GM12878 (cell line): ENCODE measurements around the gene LRRK1. TPM values are rescaled to one million over a fixed set of nuclear protein-coding genes. Genes with fewer than 3 reads are reported as not detected.
"Not testable (repeated sequence)": the region's sequence is repeated elsewhere in the genome, so short reads cannot be mapped to it uniquely, and the experiment has no call there.

Experiments
- ATAC-seq: fragments of 200-7000 bp; cut with Tn5 transposase; 3 replicates; pipeline ENCODE4 v1.9.1; 2020; ENCODE audit warnings: mild to moderate bottlenecking, moderate library complexity
- BruUV-seq: library from RNA; stranded (reverse); fragments of 400-500 nt; replicated peaks from 2 replicates; lab custom pipeline; 2021; lab: Mats Ljungman, UMichigan
- CTCF ChIA-PET: fragments of 300-600 bp; sonication (Branson Sonifier 250); formaldehyde crosslinking; extraction: SDS; loops from one replicate; lab custom pipeline; 2021; ENCODE audit warnings: inconsistent platforms; lab: Yijun Ruan, JAX
- POLR2A ChIA-PET: fragments of 350-600 bp; formaldehyde crosslinking; extraction: SDS; loops from one replicate; lab custom pipeline; 2021; ENCODE audit warnings: inconsistent platforms; lab: Charles Lee
- RAD21 ChIA-PET: fragments of 300-600 bp; sonication (Branson Sonifier 250); formaldehyde crosslinking; loops from one replicate; lab custom pipeline; 2023; ENCODE audit warnings: antibody characterized with exemption; ENCODE audit not compliant: unreplicated experiment; lab: Charles Lee
- SMC1A ChIA-PET: fragments of 300-600 bp; sonication (Branson Sonifier 250); formaldehyde crosslinking; loops from one replicate; lab custom pipeline; 2023; ENCODE audit not compliant: unreplicated experiment, uncharacterized antibody; lab: Charles Lee
- DNase-seq: peaks from one replicate; pipeline ENCODE4 v3.0.0-alpha.2; 2011; ENCODE audit warnings: low read depth, low spot score
- FAIRE-seq: peaks from 3 replicates; lab custom pipeline; 2011; peaks lifted over from hg19 to GRCh38; lab: Jason Lieb, UNC
- H2AFZ ChIP-seq: 2 replicates; pipeline ENCODE4 v1.6.0; 2011; ENCODE audit warnings: low read depth, low read length, control low read depth; ENCODE audit not compliant: control insufficient read depth
- H3K27ac ChIP-seq: 2 replicates; pipeline ENCODE4 v1.5.1; 2011; ENCODE audit warnings: control low read depth; ENCODE audit not compliant: control insufficient read depth, insufficient read depth
- H3K27me3 ChIP-seq, 2 experiments: replicated peaks in 1 of 2; 2 replicates each; pipeline versions ENCODE4 v1.6.0 to v1.6.1; 2011; ENCODE audit warnings: low read length in 1 of 2; ENCODE audit not compliant: control insufficient read depth in 2 of 2, insufficient read depth in 2 of 2
- H3K36me3 ChIP-seq, 2 experiments: 2 replicates each; pipeline ENCODE4 v1.5.1; 2011; ENCODE audit warnings: low read length in 1 of 2; ENCODE audit not compliant: control insufficient read depth in 2 of 2, insufficient read depth in 2 of 2
- H3K4me1 ChIP-seq: 2 replicates; pipeline ENCODE4 v1.6.1; 2011; ENCODE audit warnings: mild to moderate bottlenecking, low read length, moderate library complexity, mixed read lengths; ENCODE audit not compliant: control insufficient read depth, insufficient read depth
- H3K4me2 ChIP-seq: 2 replicates; pipeline ENCODE4 v1.6.0; 2011; ENCODE audit warnings: control low read depth; ENCODE audit not compliant: control insufficient read depth, insufficient read depth
- H3K4me3 ChIP-seq: fragments of 200-600 bp; sonication (generic); 2 replicates; pipeline ENCODE4 v1.5.1; 2016
- H3K79me2 ChIP-seq: 2 replicates; pipeline ENCODE4 v1.6.0; 2011; ENCODE audit warnings: low read length; ENCODE audit not compliant: control insufficient read depth, insufficient read depth
- H3K9ac ChIP-seq: 2 replicates; pipeline ENCODE4 v1.8.0; 2011; ENCODE audit warnings: low read length, control low read depth, mixed read lengths; ENCODE audit not compliant: control insufficient read depth, insufficient read depth
- H3K9me3 ChIP-seq: replicated peaks from 3 replicates; pipeline ENCODE4 v1.5.1; 2011; ENCODE audit warnings: mild to moderate bottlenecking, low read length; ENCODE audit not compliant: control insufficient read depth, insufficient read depth
- H4K20me1 ChIP-seq: 2 replicates; pipeline ENCODE4 v1.6.0; 2011; ENCODE audit not compliant: control insufficient read depth, insufficient read depth
- CHD2 ChIP-seq: IDR thresholded peaks from 2 replicates; pipeline ENCODE4 v1.6.1; 2011; ENCODE audit warnings: low read depth, low read length, improper control_type of control experiment, borderline replicate concordance
- EGR1 ChIP-seq, 2 experiments: IDR thresholded peaks; 1 replicate in 1 of 2; 2 replicates in 1 of 2; pipeline ENCODE4 v1.6.1; 2011 to 2012; ENCODE audit warnings: low read depth in 2 of 2, low read length in 2 of 2, borderline replicate concordance in 1 of 2, mild to moderate bottlenecking in 1 of 2, moderate library complexity in 1 of 2
- FOXK2 ChIP-seq: fragments of 450-650 bp; IDR thresholded peaks from 2 replicates; pipeline ENCODE4 v1.6.1; 2017; ENCODE audit warnings: mild to moderate bottlenecking, moderate library complexity
- HDGF ChIP-seq: fragments of 450-650 bp; IDR thresholded peaks from 2 replicates; pipeline ENCODE4 v1.6.1; 2016; ENCODE audit warnings: antibody characterized with exemption
- JUNB ChIP-seq: IDR thresholded peaks from 2 replicates; pipeline ENCODE4 v1.6.1; 2016; ENCODE audit warnings: antibody characterized with exemption, mild to moderate bottlenecking
- NFYA ChIP-seq: IDR thresholded peaks from 2 replicates; pipeline ENCODE4 v1.6.1; 2011; ENCODE audit warnings: low read depth, mild to moderate bottlenecking, low read length, improper control_type of control experiment, borderline replicate concordance
- RCOR1 ChIP-seq: conservative IDR thresholded peaks from 2 replicates; pipeline ENCODE4 v1.6.1; 2012; ENCODE audit warnings: low read depth, low read length, improper control_type of control experiment
- SP1 ChIP-seq: IDR thresholded peaks from one replicate; pipeline ENCODE4 v1.6.1; 2011; ENCODE audit warnings: low read depth, low read length
- SPI1 ChIP-seq: IDR thresholded peaks from 2 replicates; pipeline ENCODE4 v1.6.1; 2011; ENCODE audit warnings: low read depth, mild to moderate bottlenecking, low read length, moderate library complexity, borderline replicate concordance; ENCODE audit not compliant: insufficient read depth
- SUZ12 ChIP-seq: fragments of 200-600 bp; sonication (generic); IDR thresholded peaks from one replicate; pipeline ENCODE4 v1.6.1; 2018; ENCODE audit warnings: antibody characterized with exemption, mild to moderate bottlenecking; ENCODE audit not compliant: unreplicated experiment
- WGBS: methylation state at CpG from one replicate; pipeline ENCODE4 v1.1.6; 2016; ENCODE audit warnings: low lambda C conversion rate; ENCODE audit not compliant: insufficient replicate concordance, insufficient coverage; ENCODE audit errors: missing lambda C conversion rate; 5-methylcytosine and 5-hydroxymethylcytosine counted together
- in situ Hi-C: fragments of 300-500 bp; cut with MboI; formaldehyde crosslinking; loops from 9 replicates; pipeline ENCODE4 v1.14.3; 2018; ENCODE audit warnings: mixed read lengths
- intact Hi-C: fragments of 100-400 bp; cut with micrococcal nuclease; formaldehyde crosslinking; loops from one replicate; pipeline ENCODE4 v1.14.2; 2022; ENCODE audit not compliant: unreplicated experiment
- polyA plus RNA-seq, 11 experiments: library from polyadenylated mRNA; depleted of rRNA in 4 of 11; unstranded in 6 of 11; stranded (reverse) in 5 of 11; fragments of >200 nt; fragmentation: Nextera tagmentation in 4 of 11; fragmentation: Illumina TruSeq in 1 of 11; extraction: Ambion mirVana in 4 of 11; extraction: Trizol in 1 of 11; gene quantifications; 1 replicate in 1 of 11; 2 replicates in 10 of 11; pipeline versions ENCODE4 v1.2.1 to v1.2.3, GENCODE V29; 2011 to 2016; ENCODE audit warnings: inconsistent platforms in 2 of 11, missing spikeins in 2 of 11, low read depth in 1 of 11
- total RNA-seq, 4 experiments: library from RNA; depleted of rRNA in 3 of 4; stranded (reverse); fragments of >200 nt in 3 of 4; fragmentation: Illumina TruSeq in 1 of 4; extraction: Trizol in 1 of 4; gene quantifications; 2 replicates each; pipeline versions ENCODE4 v1.2.1 to v1.2.3, GENCODE V29; 2013 to 2021
- TF ChIP-seq, protein P1 (sequence below): fragments of 450-650 bp; IDR thresholded peaks from 2 replicates; pipeline ENCODE4 v1.6.1; 2017; ENCODE audit warnings: mild to moderate bottlenecking, low read depth, inconsistent platforms; ENCODE audit not compliant: poor library complexity, severe bottlenecking
- TF ChIP-seq, protein P2 (sequence below): fragments of 450-650 bp; IDR thresholded peaks from 2 replicates; pipeline ENCODE4 v1.6.1; 2017; ENCODE audit warnings: mild to moderate bottlenecking
- TF ChIP-seq, protein P3 (sequence below): fragments of 450-650 bp; IDR thresholded peaks from 2 replicates; pipeline ENCODE4 v1.6.1; 2017; ENCODE audit warnings: low read depth, mild to moderate bottlenecking, moderate library complexity
- TF ChIP-seq, protein P4 (sequence below): IDR thresholded peaks from 2 replicates; pipeline ENCODE4 v1.6.1; 2012; ENCODE audit warnings: low read depth, low read length, improper control_type of control experiment

The LRRK1 gene
- total and polyA plus RNA-seq, 10 of the 15 experiments (the other 5 are each of a cell fraction or from before 2014, with no cell fraction given) = 2.2 to 58.3 (median 17.9) TPM

DNA sequence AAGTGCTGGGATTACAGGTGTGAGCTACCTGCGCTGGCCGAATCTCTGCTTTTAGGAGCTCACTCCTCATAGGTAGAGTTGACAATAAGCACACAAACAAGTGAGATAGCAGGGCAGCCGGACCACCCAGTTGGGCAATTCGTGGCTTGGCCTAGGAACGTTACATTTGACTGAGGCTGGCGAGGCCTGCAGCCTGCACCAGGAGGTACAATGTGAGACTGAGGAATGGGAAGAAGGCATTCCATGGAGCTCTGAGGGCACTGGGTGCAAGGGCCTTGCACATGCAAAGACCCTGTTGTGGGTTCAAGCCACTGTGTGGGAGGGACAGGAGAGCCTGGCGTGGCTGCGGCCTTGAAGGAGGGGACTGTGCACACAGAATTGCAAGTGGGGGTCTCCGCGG is 152.5 kb downstream of the LRRK1 start (continued):
- TF ChIP-seq, protein P1, sequence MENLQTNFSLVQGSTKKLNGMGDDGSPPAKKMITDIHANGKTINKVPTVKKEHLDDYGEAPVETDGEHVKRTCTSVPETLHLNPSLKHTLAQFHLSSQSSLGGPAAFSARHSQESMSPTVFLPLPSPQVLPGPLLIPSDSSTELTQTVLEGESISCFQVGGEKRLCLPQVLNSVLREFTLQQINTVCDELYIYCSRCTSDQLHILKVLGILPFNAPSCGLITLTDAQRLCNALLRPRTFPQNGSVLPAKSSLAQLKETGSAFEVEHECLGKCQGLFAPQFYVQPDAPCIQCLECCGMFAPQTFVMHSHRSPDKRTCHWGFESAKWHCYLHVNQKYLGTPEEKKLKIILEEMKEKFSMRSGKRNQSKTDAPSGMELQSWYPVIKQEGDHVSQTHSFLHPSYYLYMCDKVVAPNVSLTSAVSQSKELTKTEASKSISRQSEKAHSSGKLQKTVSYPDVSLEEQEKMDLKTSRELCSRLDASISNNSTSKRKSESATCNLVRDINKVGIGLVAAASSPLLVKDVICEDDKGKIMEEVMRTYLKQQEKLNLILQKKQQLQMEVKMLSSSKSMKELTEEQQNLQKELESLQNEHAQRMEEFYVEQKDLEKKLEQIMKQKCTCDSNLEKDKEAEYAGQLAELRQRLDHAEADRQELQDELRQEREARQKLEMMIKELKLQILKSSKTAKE = no peak
- TF ChIP-seq, protein P2, sequence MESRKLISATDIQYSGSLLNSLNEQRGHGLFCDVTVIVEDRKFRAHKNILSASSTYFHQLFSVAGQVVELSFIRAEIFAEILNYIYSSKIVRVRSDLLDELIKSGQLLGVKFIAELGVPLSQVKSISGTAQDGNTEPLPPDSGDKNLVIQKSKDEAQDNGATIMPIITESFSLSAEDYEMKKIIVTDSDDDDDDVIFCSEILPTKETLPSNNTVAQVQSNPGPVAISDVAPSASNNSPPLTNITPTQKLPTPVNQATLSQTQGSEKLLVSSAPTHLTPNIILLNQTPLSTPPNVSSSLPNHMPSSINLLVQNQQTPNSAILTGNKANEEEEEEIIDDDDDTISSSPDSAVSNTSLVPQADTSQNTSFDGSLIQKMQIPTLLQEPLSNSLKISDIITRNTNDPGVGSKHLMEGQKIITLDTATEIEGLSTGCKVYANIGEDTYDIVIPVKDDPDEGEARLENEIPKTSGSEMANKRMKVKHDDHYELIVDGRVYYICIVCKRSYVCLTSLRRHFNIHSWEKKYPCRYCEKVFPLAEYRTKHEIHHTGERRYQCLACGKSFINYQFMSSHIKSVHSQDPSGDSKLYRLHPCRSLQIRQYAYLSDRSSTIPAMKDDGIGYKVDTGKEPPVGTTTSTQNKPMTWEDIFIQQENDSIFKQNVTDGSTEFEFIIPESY = no peak
- TF ChIP-seq NFYA (no peak), HDGF (no peak), FOXK2 (no peak), SUZ12 (no peak), JUNB (no peak), CHD2 (no peak), SPI1 (no peak), SP1 (no peak), RCOR1 (no peak), EGR1 (IDR thresholded peaks at IDR 0.05; ENCODE audit: borderline replicate concordance in 1 of 2, low read depth in 2 of 2, low read length in 2 of 2) (no peak)
- TF ChIP-seq, protein P3, sequence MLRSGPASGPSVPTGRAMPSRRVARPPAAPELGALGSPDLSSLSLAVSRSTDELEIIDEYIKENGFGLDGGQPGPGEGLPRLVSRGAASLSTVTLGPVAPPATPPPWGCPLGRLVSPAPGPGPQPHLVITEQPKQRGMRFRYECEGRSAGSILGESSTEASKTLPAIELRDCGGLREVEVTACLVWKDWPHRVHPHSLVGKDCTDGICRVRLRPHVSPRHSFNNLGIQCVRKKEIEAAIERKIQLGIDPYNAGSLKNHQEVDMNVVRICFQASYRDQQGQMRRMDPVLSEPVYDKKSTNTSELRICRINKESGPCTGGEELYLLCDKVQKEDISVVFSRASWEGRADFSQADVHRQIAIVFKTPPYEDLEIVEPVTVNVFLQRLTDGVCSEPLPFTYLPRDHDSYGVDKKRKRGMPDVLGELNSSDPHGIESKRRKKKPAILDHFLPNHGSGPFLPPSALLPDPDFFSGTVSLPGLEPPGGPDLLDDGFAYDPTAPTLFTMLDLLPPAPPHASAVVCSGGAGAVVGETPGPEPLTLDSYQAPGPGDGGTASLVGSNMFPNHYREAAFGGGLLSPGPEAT = no peak
- TF ChIP-seq, protein P4, sequence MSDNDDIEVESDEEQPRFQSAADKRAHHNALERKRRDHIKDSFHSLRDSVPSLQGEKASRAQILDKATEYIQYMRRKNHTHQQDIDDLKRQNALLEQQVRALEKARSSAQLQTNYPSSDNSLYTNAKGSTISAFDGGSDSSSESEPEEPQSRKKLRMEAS = no peak

DNA sequence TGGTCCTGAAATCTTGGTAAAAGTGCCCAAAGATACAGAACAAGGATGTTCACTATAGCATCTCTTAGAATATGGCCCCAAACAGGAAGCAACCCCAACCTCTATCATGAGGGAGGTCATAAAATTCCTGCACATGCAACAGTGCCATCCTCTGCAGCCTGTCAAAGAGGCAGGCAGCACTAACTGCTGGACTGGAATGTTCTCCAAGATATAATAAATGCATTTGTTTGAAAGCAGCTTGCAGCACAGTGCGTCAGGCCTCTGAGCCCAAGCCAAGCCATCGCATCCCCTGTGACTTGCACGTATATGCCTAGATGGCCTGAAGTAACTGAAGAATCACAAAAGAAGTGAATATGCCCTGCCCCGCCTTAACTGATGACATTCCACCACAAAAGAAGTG is 153.1 kb downstream of the LRRK1 start:
- 100% methylated on average over 4 of the region's 4 CpGs for whole genome bisulfite sequencing
- H3K4me1 ChIP-seq, H3K4me2 ChIP-seq, H3K4me3 ChIP-seq, BruUV-seq, H3K27ac ChIP-seq, in situ Hi-C loops, ATAC-seq, H2AFZ ChIP-seq, RAD21 ChIA-PET, H3K27me3 ChIP-seq, FAIRE-seq, H3K9ac ChIP-seq, DNase-seq, H3K79me2 ChIP-seq, intact Hi-C loops, SMC1A ChIA-PET, H4K20me1 ChIP-seq, H3K9me3 ChIP-seq, POLR2A ChIA-PET: not testable (repeated sequence)
- peaks cover 1 to 20% of the 10 kb centered on the region in 2 experiments; a peak in 3 of 4 replicates for H3K36me3 ChIP-seq
- CTCF ChIA-PET = interaction anchor here (1.0 to 1.1 kb wide), 2 partner anchors 10 to 186 kb away, joined by 3 read pairs; no protein-coding TSS in a partner anchor
